ENCODE measurements around the gene TRIP6. TPM values are rescaled to one million over a fixed set of nuclear protein-coding genes. Genes with fewer than 3 reads are reported as not detected.
A peak's percentile ranks its signal among the peaks of the same experiment; 100 is the strongest.

Gene TRIP6
- total RNA-seq, 3 donors from 2014 or later (not counting 1 experiment from before 2014, with no cell fraction given): 1.1 to 3.5 (median 1.5) TPM

- no peak for ATAC-seq
- intact Hi-C loops (cut with micrococcal nuclease): loop anchor here (2.0 kb wide), 1 partner anchor 15 kb away; the partner anchor contains the start of gene UFSP1
- H3K4me1 ChIP-seq (ENCODE audit: control insufficient read depth, insufficient read depth, low read length): peaks cover 28% of the 10 kb centered on the region
- H3K27me3 ChIP-seq (ENCODE audit: control insufficient read depth, insufficient read depth, low read length): no peaks in the 10 kb centered on the region
- peak overlapping the region; percentile 90 to 99 for H3K27ac Mint-ChIP-seq
- H3K36me3 Mint-ChIP-seq: no peaks in the 10 kb centered on the region
- no peak for TF ChIP-seq CTCF (IDR thresholded peaks at IDR 0.05)
- 83% methylated on average over 8 of the region's 8 CpGs for WGBS (ENCODE audit: insufficient coverage)
- peak overlapping the region; percentile 91 for H3K27ac ChIP-seq (ENCODE audit: low read length)
- H3K9me3 Mint-ChIP-seq: peaks cover 0 to 2% of the 10 kb centered on the region in 2 donors
- peak overlapping the region; percentile 65 for H3K4me3 ChIP-seq (ENCODE audit: low read length)
- H3K27me3 Mint-ChIP-seq (ENCODE audit: low read depth in 2 of 2): no peaks in the 10 kb centered on the region
- H3K9me3 ChIP-seq (ENCODE audit: control insufficient read depth, insufficient read depth, low read length): no peaks in the 10 kb centered on the region
- H3K4me3 Mint-ChIP-seq: peak overlapping the region; percentile 98
- DNase-seq: no peak
- H3K4me1 Mint-ChIP-seq: peaks cover 27 to 38% of the 10 kb centered on the region in 2 donors
- peaks cover 9% of the 10 kb centered on the region for H3K36me3 ChIP-seq (ENCODE audit: control insufficient read depth, insufficient read depth, low read length)
These were observed 7.1 kb downstream of the TRIP6 start for GRCh38 chr7:100874300-100874576.

- peaks cover 0 to 2% of the 10 kb centered on the region in 2 donors for H3K9me3 Mint-ChIP-seq
- ATAC-seq (peak; percentile 95 to 98 (median 95)), DNase-seq (peak; percentile 97 to 99)
- peak within 1 kb of the TSS; percentile 90 to 99 for H3K27ac Mint-ChIP-seq
- 5% methylated on average over 79 of the region's 79 CpGs for WGBS (ENCODE audit: insufficient coverage)
- peak; percentile 12 for TF ChIP-seq CTCF (IDR thresholded peaks at IDR 0.05)
- H3K27me3 Mint-ChIP-seq (ENCODE audit: low read depth in 2 of 2): no peaks in the 10 kb centered on the region
- H3K4me3 Mint-ChIP-seq: peak within 1 kb of the TSS; percentile 98
- no peaks in the 10 kb centered on the region for H3K27me3 ChIP-seq (ENCODE audit: control insufficient read depth, insufficient read depth, low read length)
- peak within 1 kb of the TSS; percentile 65 for H3K4me3 ChIP-seq (ENCODE audit: low read length)
- H3K4me1 ChIP-seq (ENCODE audit: control insufficient read depth, insufficient read depth, low read length): peaks cover 28% of the 10 kb centered on the region
- H3K36me3 Mint-ChIP-seq: no peaks in the 10 kb centered on the region
- peak within 1 kb of the TSS; percentile 91 for H3K27ac ChIP-seq (ENCODE audit: low read length)
- H3K4me1 Mint-ChIP-seq: peaks cover 30 to 43% of the 10 kb centered on the region in 2 donors
- peaks cover 12% of the 10 kb centered on the region for H3K36me3 ChIP-seq (ENCODE audit: control insufficient read depth, insufficient read depth, low read length)
- intact Hi-C loops (cut with micrococcal nuclease): loop anchor here (2.0 kb wide), 1 partner anchor 14 kb away; the partner anchor contains the start of gene UFSP1
- no peaks in the 10 kb centered on the region for H3K9me3 ChIP-seq (ENCODE audit: control insufficient read depth, insufficient read depth, low read length)
These were observed 7.6 kb downstream of the TRIP6 start, which contains the start of gene SRRT for GRCh38 chr7:100874577-100875355. TSS of gene SRRT (plus strand) at chr7:100875103. CDS start at chr7:100875591, 488 bp downstream.

- DNase-seq (peak in 1 of 2 donors; percentile 63), ATAC-seq (peak; percentile 19 to 27 (median 22))
- Histone ChIP-seq H3K27me3 (ENCODE audit: control insufficient read depth, insufficient read depth, low read length) (no peaks in the 10 kb centered on the region), H3K9me3 (ENCODE audit: control insufficient read depth, insufficient read depth, low read length) (no peaks in the 10 kb centered on the region), H3K36me3 (ENCODE audit: control insufficient read depth, insufficient read depth, low read length) (peaks cover 12% of the 10 kb centered on the region), H3K4me1 (ENCODE audit: control insufficient read depth, insufficient read depth, low read length) (peaks cover 28% of the 10 kb centered on the region), H3K4me3 (ENCODE audit: low read length) (peak overlapping the region; percentile 65), H3K27ac (ENCODE audit: low read length) (peak overlapping the region; percentile 91)
- H3K27ac Mint-ChIP-seq: peak overlapping the region; percentile 90 to 99
- intact Hi-C loops (cut with micrococcal nuclease): loop anchor here (2.0 kb wide), 1 partner anchor 13 kb away; the partner anchor contains the start of gene UFSP1
- peaks cover 0 to 2% of the 10 kb centered on the region in 2 donors for H3K9me3 Mint-ChIP-seq
- H3K36me3 Mint-ChIP-seq: no peaks in the 10 kb centered on the region
- 0% methylated on average over 39 of the region's 39 CpGs for WGBS (ENCODE audit: insufficient coverage)
- no peaks in the 10 kb centered on the region for H3K27me3 Mint-ChIP-seq (ENCODE audit: low read depth in 2 of 2)
- no peak for TF ChIP-seq CTCF (IDR thresholded peaks at IDR 0.05)
- peak overlapping the region; percentile 98 for H3K4me3 Mint-ChIP-seq
- peaks cover 35 to 49% of the 10 kb centered on the region in 2 donors for H3K4me1 Mint-ChIP-seq
These were observed 8.2 kb downstream of the TRIP6 start for GRCh38 chr7:100875356-100875751.
